DND-41 (cell line): ENCODE results near the gene ACSS3.

Experiments used
- ATAC-seq: fragments of 200-7000 bp; cut with Tn5 transposase; 3 replicates; pipeline ENCODE4 v1.9.1; 2021; ENCODE audit warnings: low read depth; ENCODE audit not compliant: insufficient read depth
- DNase-seq: peaks from one replicate; pipeline ENCODE4 v3.0.0-alpha.2; 2020
- H2AFZ ChIP-seq: 2 replicates; pipeline ENCODE4 v1.6.0; 2012; ENCODE audit warnings: low read depth, low read length
- H3K27ac ChIP-seq: 2 replicates; pipeline ENCODE4 v1.5.1; 2012; ENCODE audit warnings: low read length, inconsistent platforms
- H3K27me3 ChIP-seq: fragments of 200-600 bp; sonication (generic); 2 replicates; pipeline ENCODE4 v1.6.0; 2012; ENCODE audit warnings: low read length, mild to moderate bottlenecking, inconsistent platforms; ENCODE audit not compliant: insufficient read depth, poor library complexity
- H3K36me3 ChIP-seq: 2 replicates; pipeline ENCODE4 v1.5.1; 2012; ENCODE audit warnings: low read length, inconsistent platforms; ENCODE audit not compliant: insufficient read depth
- H3K4me1 ChIP-seq: 2 replicates; pipeline ENCODE4 v1.5.1; 2012; ENCODE audit warnings: mild to moderate bottlenecking, low read length; ENCODE audit not compliant: insufficient read depth
- H3K4me2 ChIP-seq: 2 replicates; pipeline ENCODE4 v1.6.0; 2012; ENCODE audit warnings: mild to moderate bottlenecking, moderate library complexity, low read length, inconsistent platforms; ENCODE audit not compliant: insufficient read depth
- H3K4me3 ChIP-seq, 2 experiments: fragments of 200-600 bp in 1 of 2; shearing (Covaris generic) in 1 of 2; 2 replicates each; pipeline ENCODE4 v1.5.1; 2012 to 2016; ENCODE audit warnings: inconsistent platforms in 2 of 2, low read length in 2 of 2, mild to moderate bottlenecking in 2 of 2, low read depth in 1 of 2, moderate library complexity in 1 of 2
- H3K79me2 ChIP-seq: 2 replicates; pipeline ENCODE4 v1.6.0; 2012; ENCODE audit warnings: low read length, inconsistent platforms; ENCODE audit not compliant: insufficient read depth
- H3K9ac ChIP-seq: 2 replicates; pipeline ENCODE4 v1.6.0; 2012; ENCODE audit warnings: low read depth, mild to moderate bottlenecking, inconsistent platforms, low read length, moderate library complexity
- H3K9me3 ChIP-seq: 2 replicates; pipeline ENCODE4 v1.5.1; 2012; ENCODE audit warnings: low read length, moderate library complexity, mild to moderate bottlenecking, inconsistent platforms; ENCODE audit not compliant: insufficient read depth, severe bottlenecking
- H4K20me1 ChIP-seq: 2 replicates; pipeline ENCODE4 v1.6.0; 2012; ENCODE audit warnings: low read length; ENCODE audit not compliant: insufficient read depth
- EZH2 ChIP-seq: IDR thresholded peaks from 3 replicates; pipeline ENCODE4 v1.6.1; 2012; ENCODE audit warnings: borderline replicate concordance, low read depth, mild to moderate bottlenecking, moderate library complexity, low read length, inconsistent platforms; ENCODE audit not compliant: severe bottlenecking
- TF ChIP-seq, protein P1 (sequence below): IDR thresholded peaks from 2 replicates; pipeline ENCODE4 v1.5.1; 2012; ENCODE audit warnings: borderline replicate concordance, low read length, moderate library complexity, mild to moderate bottlenecking; ENCODE audit not compliant: poor library complexity, severe bottlenecking; ENCODE audit errors: extremely low read depth

ACSS3 gene, protein sequence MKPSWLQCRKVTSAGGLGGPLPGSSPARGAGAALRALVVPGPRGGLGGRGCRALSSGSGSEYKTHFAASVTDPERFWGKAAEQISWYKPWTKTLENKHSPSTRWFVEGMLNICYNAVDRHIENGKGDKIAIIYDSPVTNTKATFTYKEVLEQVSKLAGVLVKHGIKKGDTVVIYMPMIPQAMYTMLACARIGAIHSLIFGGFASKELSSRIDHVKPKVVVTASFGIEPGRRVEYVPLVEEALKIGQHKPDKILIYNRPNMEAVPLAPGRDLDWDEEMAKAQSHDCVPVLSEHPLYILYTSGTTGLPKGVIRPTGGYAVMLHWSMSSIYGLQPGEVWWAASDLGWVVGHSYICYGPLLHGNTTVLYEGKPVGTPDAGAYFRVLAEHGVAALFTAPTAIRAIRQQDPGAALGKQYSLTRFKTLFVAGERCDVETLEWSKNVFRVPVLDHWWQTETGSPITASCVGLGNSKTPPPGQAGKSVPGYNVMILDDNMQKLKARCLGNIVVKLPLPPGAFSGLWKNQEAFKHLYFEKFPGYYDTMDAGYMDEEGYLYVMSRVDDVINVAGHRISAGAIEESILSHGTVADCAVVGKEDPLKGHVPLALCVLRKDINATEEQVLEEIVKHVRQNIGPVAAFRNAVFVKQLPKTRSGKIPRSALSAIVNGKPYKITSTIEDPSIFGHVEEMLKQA

DNA sequence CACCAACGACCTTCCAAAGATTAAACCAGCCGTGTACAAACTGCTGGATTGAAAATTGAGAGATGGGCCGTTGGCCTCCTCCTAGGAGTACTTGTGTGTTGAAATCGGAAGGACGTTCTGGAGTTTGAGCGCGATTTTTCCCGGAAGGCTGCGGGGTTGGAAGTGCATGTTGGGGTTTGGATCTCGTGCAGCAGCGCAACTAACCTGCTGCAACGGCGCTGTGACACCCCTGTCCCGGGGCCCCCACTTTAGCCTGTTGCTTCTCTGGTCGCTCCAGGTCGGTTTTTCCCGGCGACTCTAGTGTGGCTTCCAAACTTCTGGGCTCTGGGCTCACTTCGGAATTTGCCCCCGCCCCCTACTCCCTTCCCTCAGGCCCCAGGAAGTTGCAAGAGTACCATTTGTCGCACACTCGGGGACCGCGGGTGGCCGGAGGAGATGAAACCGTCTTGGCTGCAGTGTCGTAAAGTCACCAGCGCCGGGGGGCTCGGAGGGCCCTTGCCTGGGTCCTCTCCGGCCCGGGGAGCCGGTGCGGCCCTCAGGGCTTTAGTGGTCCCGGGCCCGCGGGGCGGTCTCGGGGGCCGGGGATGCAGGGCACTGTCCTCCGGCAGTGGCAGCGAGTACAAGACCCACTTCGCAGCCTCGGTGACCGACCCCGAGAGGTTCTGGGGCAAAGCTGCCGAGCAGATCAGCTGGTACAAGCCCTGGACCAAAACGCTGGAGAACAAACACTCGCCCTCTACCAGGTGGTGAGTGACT is at the start of gene ACSS3:
TSS of gene ACSS3 (plus strand) at position 394 of the 756 bp plus-strand sequence. CDS start at position 436, 42 bp downstream.
- Histone ChIP-seq H3K9me3 (no peaks in the 10 kb centered on the region), H3K27ac (no peak within 1 kb of the TSS), H3K36me3 (no peaks in the 10 kb centered on the region), H3K4me2 (no peak within 1 kb of the TSS), H3K27me3 (no peaks in the 10 kb centered on the region), H3K4me1 (no peaks in the 10 kb centered on the region), H3K79me2 (no peaks in the 10 kb centered on the region), H4K20me1 (no peaks in the 10 kb centered on the region), H3K9ac (no peak within 1 kb of the TSS), H3K4me3 (no peak within 1 kb of the TSS), H2AFZ (no peak within 1 kb of the TSS)
- TF ChIP-seq, protein P1, sequence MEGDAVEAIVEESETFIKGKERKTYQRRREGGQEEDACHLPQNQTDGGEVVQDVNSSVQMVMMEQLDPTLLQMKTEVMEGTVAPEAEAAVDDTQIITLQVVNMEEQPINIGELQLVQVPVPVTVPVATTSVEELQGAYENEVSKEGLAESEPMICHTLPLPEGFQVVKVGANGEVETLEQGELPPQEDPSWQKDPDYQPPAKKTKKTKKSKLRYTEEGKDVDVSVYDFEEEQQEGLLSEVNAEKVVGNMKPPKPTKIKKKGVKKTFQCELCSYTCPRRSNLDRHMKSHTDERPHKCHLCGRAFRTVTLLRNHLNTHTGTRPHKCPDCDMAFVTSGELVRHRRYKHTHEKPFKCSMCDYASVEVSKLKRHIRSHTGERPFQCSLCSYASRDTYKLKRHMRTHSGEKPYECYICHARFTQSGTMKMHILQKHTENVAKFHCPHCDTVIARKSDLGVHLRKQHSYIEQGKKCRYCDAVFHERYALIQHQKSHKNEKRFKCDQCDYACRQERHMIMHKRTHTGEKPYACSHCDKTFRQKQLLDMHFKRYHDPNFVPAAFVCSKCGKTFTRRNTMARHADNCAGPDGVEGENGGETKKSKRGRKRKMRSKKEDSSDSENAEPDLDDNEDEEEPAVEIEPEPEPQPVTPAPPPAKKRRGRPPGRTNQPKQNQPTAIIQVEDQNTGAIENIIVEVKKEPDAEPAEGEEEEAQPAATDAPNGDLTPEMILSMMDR: no peak
- no peak for TF ChIP-seq EZH2
- ATAC-seq (no peak), DNase-seq (no peak)

DNA sequence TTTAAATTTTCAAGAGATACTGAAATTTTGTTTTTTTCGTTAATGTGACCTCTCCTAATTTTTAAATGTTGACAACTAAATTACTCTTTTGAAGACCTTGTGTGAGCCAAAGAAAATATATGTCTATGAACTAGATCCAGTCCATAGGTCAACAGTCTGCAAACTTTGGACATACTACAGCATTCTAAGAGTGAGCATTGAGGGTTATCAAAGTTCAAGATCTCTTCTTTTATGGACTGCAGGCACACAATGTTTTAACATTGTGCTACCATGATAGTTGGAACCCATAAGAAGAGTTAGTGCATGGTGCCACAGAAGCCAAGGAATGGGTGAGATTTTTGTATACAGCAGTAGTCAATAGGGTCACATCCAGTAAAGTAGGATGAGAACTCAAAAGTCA is 43.0 kb upstream of the ACSS3 start:
- Histone ChIP-seq H3K27ac (no peak overlapping the region), H4K20me1 (no peaks in the 10 kb centered on the region), H3K4me1 (no peaks in the 10 kb centered on the region), H3K4me3 (no peak overlapping the region), H3K27me3 (no peaks in the 10 kb centered on the region), H3K79me2 (no peaks in the 10 kb centered on the region), H3K36me3 (no peaks in the 10 kb centered on the region), H3K4me2 (no peak overlapping the region), H3K9me3 (no peaks in the 10 kb centered on the region), H2AFZ (no peak overlapping the region), H3K9ac (no peak overlapping the region)
- DNase-seq (no peak), ATAC-seq (no peak)
- TF ChIP-seq EZH2: no peak
- TF ChIP-seq, protein P1: no peak

DNA sequence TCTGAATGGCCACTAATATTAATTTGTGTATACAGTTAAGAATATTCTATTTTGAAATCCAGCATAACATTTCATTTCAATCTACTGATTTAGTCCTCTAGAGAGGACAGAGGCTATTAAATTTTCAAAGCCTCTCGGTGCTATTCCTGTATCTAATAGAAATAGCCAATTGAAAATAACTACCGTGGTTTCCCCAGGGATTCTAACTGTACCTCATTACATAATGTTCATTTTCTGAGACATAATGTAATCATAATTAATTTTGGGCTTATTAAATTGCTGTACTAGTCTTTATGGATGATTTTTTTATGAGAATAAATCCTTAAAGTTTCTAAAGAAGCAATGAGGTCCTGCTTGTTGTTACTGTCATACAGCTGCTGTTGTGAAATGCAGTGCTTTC is 38.6 kb upstream of the ACSS3 start:
- Histone ChIP-seq H3K9ac (no peak overlapping the region), H3K79me2 (no peaks in the 10 kb centered on the region), H3K4me3 (no peak overlapping the region), H3K27ac (no peak overlapping the region), H3K36me3 (no peaks in the 10 kb centered on the region), H4K20me1 (no peaks in the 10 kb centered on the region), H3K4me1 (no peaks in the 10 kb centered on the region), H3K9me3 (no peaks in the 10 kb centered on the region), H2AFZ (no peak overlapping the region), H3K27me3 (no peaks in the 10 kb centered on the region), H3K4me2 (no peak overlapping the region)
- no peak for DNase-seq
- no peak for TF ChIP-seq EZH2
- TF ChIP-seq, protein P1: no peak
- no peak for ATAC-seq
